NB4 (cell line): ENCODE measurements around the gene AK2.
"Not testable (repeated sequence)": the region's sequence is repeated elsewhere in the genome, so short reads cannot be mapped to it uniquely, and the experiment has no call there.

Source experiments
- DNase-seq: peaks from one replicate; pipeline ENCODE4 v3.0.0; 2010; ENCODE audit warnings: low read depth
- H3K4me3 ChIP-seq: one replicate; pipeline ENCODE4 v1.5.1; 2011; ENCODE audit warnings: mild to moderate bottlenecking, low read depth, low read length, moderate library complexity
- MYC ChIP-seq: IDR thresholded peaks from 2 replicates; pipeline ENCODE4 v1.6.1; 2011; ENCODE audit warnings: low read depth, low read length
- POLR2A ChIP-seq: IDR thresholded peaks from 2 replicates; pipeline ENCODE4 v1.6.1; 2011; ENCODE audit warnings: mild to moderate bottlenecking; ENCODE audit not compliant: insufficient read length; ENCODE audit errors: extremely low read depth
- TF ChIP-seq, protein P1 (sequence below): IDR thresholded peaks from one replicate; pipeline ENCODE4 v1.5.1; 2012; ENCODE audit warnings: low read depth, low read length
- TF ChIP-seq, protein P2 (sequence below): IDR thresholded peaks from 2 replicates; pipeline ENCODE4 v1.6.1; 2011; ENCODE audit warnings: low read depth, low read length

Gene AK2

DNA sequence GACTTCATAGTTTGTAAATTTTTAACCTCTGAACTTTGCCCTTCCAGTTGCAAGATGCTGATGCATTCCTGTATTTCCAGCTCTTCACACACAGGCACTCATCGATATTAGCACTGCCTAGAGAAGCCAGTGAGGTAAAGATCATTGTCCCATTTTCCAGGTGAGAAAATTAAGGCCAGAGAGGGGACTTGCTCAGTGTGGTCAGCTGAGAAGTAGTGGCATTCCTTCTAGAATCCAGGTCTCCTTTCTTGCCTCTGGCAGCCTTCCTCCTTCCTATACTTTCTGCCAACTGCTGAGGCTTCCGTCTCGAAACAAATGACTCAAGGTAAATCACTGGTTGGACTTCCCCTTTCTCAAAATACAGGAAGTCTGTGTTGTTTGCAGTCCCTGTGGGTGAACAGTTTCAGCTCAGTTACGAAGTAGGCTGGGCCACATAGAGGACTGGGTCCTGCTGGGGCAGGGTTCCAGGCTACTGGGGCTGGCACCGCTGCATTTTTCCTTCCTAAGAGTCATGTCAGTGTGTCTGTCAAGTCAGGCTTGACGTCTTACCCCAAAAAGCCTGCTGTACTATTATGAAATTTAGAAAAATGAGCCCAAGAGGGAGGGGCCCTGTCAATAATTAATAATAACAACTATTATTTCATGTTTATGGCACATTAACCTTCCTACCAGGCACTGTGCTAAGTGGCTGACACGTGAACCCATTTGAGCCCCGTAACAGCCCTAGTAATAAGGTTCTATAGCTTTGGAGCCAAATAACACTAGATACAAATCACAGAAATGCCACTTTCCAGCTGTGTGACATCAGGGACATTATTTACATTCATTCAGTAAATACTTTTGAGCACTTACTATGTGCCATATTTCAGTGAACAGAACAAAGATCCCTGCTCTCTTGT, 55.4 kb downstream of the AK2 start:
- peak overlapping the region; percentile 23 for H3K4me3 ChIP-seq
- no peak; the same call in 1 of the 2 replicates for TF ChIP-seq MYC
- TF ChIP-seq, protein P1, sequence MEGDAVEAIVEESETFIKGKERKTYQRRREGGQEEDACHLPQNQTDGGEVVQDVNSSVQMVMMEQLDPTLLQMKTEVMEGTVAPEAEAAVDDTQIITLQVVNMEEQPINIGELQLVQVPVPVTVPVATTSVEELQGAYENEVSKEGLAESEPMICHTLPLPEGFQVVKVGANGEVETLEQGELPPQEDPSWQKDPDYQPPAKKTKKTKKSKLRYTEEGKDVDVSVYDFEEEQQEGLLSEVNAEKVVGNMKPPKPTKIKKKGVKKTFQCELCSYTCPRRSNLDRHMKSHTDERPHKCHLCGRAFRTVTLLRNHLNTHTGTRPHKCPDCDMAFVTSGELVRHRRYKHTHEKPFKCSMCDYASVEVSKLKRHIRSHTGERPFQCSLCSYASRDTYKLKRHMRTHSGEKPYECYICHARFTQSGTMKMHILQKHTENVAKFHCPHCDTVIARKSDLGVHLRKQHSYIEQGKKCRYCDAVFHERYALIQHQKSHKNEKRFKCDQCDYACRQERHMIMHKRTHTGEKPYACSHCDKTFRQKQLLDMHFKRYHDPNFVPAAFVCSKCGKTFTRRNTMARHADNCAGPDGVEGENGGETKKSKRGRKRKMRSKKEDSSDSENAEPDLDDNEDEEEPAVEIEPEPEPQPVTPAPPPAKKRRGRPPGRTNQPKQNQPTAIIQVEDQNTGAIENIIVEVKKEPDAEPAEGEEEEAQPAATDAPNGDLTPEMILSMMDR: no peak
- TF ChIP-seq, protein P2, sequence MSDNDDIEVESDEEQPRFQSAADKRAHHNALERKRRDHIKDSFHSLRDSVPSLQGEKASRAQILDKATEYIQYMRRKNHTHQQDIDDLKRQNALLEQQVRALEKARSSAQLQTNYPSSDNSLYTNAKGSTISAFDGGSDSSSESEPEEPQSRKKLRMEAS: no peak
- TF ChIP-seq POLR2A: no peak
- DNase-seq: peak; percentile 90

DNA sequence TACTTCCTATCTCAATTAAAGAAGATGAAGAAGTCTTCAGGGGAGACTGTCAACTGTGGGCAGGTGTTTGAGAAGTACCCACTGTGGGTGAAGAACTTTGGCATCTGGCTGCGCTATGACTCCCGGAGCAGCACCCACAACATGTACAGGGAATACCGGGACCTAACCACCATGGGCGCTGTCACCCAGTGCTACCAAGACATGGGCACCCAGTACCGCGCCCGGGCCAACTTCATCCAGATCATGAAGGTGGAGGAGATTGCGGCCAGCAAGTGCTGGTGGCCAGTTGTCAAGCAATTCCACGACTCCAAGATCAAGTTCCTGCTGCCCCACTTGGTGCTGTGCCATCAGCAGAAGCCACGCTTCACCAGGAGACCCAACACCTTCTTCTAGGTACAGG, 56.6 kb downstream of the AK2 start:
- no peak overlapping the region for H3K4me3 ChIP-seq
- DNase-seq: no peak
- TF ChIP-seq, protein P2: no peak
- no peak for TF ChIP-seq MYC
- TF ChIP-seq POLR2A: no peak
- TF ChIP-seq, protein P1: no peak

DNA sequence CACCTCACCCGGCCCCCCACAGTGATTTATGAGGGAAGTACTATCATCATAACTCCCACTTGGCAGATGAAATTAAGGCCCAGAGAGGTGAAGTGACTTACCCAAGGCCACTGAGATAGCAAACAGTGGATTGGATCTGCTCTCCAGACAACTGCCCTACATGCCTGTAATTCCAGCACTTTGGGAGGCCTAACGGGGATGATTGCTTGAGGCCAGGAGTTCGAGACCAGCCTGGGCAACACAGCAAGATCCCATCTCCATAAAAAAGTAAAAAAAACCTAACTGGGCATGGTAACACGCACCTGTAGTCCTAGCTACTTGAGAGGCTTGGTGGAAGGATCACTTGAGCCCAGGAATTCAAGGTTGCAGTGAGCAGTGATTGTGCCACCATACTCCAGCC, 57.8 kb downstream of the AK2 start:
- TF ChIP-seq MYC: no peak
- TF ChIP-seq, protein P2: no peak
- no peak overlapping the region for H3K4me3 ChIP-seq
- no peak for DNase-seq

DNA sequence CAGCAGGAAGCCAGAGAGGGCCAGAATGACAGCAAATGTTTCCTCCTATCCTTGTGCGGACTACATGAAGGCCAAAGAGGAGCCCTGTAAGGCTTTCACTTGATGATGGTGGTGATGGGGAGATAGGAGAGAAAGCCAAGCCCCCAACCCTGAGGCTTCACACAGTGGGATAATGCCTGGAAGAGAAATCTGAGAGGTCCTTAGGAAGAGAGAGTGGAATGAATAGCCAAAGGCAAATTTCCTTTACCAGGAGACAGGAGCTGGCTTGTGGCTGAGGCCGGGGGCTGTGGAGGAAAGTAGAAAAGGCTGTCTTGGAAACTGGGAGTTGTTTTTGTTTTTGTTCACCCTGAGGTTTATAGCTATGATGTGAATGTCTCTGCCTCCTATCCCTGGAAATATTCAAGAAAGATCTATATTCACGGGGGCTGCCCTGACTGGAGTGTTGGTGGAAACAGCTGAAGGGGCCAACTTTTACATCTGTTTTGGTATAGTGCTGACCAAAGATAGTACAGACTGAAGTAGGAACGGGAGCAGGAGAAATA, 59.1 kb downstream of the AK2 start:
- TF ChIP-seq POLR2A (no peak), MYC (no peak)
- TF ChIP-seq, protein P2: no peak
- TF ChIP-seq, protein P1: no peak
- no peak overlapping the region for H3K4me3 ChIP-seq
- no peak for DNase-seq

DNA sequence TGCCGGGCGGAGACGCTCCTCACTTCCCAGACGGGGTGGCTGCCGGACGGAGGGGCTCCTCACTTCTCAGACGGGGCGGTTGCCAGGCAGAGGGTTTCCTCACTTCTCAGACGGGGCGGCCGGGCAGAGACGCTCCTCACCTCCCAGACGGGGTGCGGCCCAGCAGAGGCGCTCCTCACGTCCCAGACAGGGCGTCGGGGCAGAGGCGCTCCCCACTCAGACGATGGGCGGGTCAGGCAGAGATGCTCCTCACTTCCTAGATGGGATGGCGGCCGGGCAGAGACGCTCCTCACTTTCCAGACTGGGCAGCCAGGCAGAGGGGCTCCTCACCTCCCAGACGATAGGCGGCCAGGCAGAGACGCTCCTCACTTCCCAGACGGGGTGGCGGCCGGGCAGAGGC, 61.6 kb downstream of the AK2 start:
- H3K4me3 ChIP-seq: not testable (repeated sequence)

DNA sequence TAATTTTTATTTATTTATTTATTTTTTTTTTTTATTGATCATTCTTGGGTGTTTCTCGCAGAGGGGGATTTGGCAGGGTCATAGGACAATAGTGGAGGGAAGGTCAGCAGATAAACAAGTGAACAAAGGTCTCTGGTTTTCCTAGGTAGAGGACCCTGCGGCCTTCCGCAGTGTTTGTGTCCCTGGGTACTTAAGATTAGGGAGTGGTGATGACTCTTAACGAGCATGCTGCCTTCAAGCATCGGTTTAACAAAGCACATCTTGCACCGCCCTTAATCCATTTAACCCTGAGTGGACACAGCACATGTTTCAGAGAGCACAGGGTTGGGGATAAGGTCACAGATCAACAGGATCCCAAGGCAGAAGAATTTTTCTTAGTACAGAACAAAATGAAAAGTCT, 63.2 kb downstream of the AK2 start:
- H3K4me3 ChIP-seq, DNase-seq: not testable (repeated sequence)

More for the DNA sequence above, 61.6 kb downstream of the AK2 start:
- DNase-seq: not testable (repeated sequence)

DNA sequence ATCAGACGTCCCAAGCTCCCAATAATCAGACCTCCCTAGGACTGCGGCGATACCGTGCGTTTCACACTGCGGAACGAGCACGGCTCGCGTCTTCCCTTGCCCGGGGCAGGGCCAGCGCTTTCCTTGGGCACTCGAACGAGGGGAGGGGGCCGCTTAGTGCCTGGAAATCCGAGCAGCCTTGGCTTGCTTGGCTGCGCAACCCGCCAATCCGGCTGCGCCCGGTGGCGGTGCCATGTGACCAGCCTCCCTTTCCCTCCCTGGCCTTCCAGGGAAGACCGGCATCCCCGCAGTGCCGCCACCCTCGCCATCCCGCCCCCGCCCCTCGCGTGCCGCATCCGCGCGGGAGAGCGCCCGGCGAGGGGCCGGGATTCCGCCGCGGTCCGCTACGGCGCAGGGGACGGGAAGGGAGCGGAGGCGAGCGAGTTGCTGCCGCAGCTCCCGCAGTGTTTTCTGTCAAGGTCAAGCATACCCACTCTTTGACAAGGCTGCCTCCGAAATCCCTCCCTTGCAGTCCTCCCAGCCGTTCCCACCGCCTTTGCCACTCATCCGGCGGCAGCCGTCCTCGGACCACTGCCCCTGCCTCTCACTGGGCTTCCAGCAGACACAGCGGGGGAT, 63.8 kb downstream of the AK2 start:
- no peak for DNase-seq
- no peak overlapping the region for H3K4me3 ChIP-seq
- TF ChIP-seq, protein P2: no peak
- TF ChIP-seq, protein P1: no peak
- TF ChIP-seq MYC: no peak
- no peak for TF ChIP-seq POLR2A
